Psoas muscle (tissue), 8 donors: Measurements from ENCODE around the gene MIOS. TPM values are rescaled to one million over a fixed set of nuclear protein-coding genes. Genes with fewer than 3 reads are reported as not detected.
"Not testable (repeated sequence)": the region's sequence is repeated elsewhere in the genome, so short reads cannot be mapped to it uniquely, and the experiment has no call there.

Experiments used
- ATAC-seq, 4 donors: fragments of 200-7000 bp; cut with Tn5 transposase; one replicate each; pipeline ENCODE4 v1.9.1; 2020; ENCODE audit warnings: moderate library complexity in 3 of 4, mild to moderate bottlenecking in 2 of 4
- DNase-seq, 2 donors: peaks; one replicate each; pipeline ENCODE4 v3.0.0-alpha.2; 2020
- H3K27ac ChIP-seq: fragments of 200-600 bp; one replicate; pipeline ENCODE4 v1.8.0; 2022
- H3K27me3 ChIP-seq, 3 donors: fragments of 200-600 bp in 1 of 3; one replicate each; pipeline versions ENCODE4 v1.6.1 to v1.8.0; 2013 to 2022; ENCODE audit warnings: low read length in 2 of 3, mild to moderate bottlenecking in 2 of 3, moderate library complexity in 1 of 3; ENCODE audit not compliant: insufficient read depth in 3 of 3
- H3K36me3 ChIP-seq, 2 donors: fragments of 200-600 bp in 1 of 2; one replicate each; pipeline versions ENCODE4 v1.6.1 to v1.8.0; 2013 to 2022; ENCODE audit warnings: low read depth in 1 of 2, mild to moderate bottlenecking in 1 of 2, moderate library complexity in 1 of 2; ENCODE audit not compliant: insufficient read depth in 1 of 2
- H3K4me1 ChIP-seq: fragments of 200-600 bp; one replicate; pipeline ENCODE4 v1.8.0; 2022
- H3K4me3 ChIP-seq: fragments of 200-600 bp; one replicate; pipeline ENCODE4 v1.8.0; 2022; ENCODE audit warnings: mild to moderate bottlenecking
- H3K9me3 ChIP-seq: fragments of 200-600 bp; one replicate; pipeline ENCODE4 v1.8.0; 2022
- CTCF ChIP-seq: fragments of 200-600 bp; IDR thresholded peaks from one replicate; pipeline ENCODE4 v1.8.0; 2022; ENCODE audit warnings: antibody characterized with exemption
- WGBS, 3 donors: extraction: QIAGEN DNeasy Blood & Tissue Kit; methylation state at CpG; one replicate each; pipeline versions ENCODE4 v1.1.6 to v1.1.7; 2013; 5-methylcytosine and 5-hydroxymethylcytosine counted together
- intact Hi-C, 2 donors: fragments of 100-400 bp; cut with DNase I; formaldehyde crosslinking; loops; one replicate each; pipeline versions ENCODE4 v1.11.0 to v1.14.2; 2022
- polyA plus RNA-seq, 3 donors: library from polyadenylated mRNA; stranded (reverse); fragments of 200-250 nt; gene quantifications; one replicate each; pipeline ENCODE4 v1.2.3, GENCODE V29; 2013
- total RNA-seq, 4 donors: library from RNA; stranded (reverse); fragmentation: NEBNext Ultra II Directional in 2 of 4; extraction: Animal tissue kit (Norgen Biotek cat#: 25700) in 2 of 4; gene quantifications; one replicate each; pipeline versions ENCODE4 v1.2.1 to v1.2.4, GENCODE V29; 2021 to 2023
- donor health status: healthy with polysubstance abuse.
- donor health status: DM: no; HTN: no; CAD: no; lungs with moderate emphysema.
- donor health status: Bipolar disorder and iron deficiency.
- donor health status: healthy.
- donor health status: DM: yes; HTN: yes; CAD: no.
- donor health status: DM: no; HTN: no; CAD: no.
- donor health status: DM: no; HTN: no; CAD: no.
- donor health status: DM: yes; HTN: yes; CAD: no.

MIOS gene
- total and polyA plus RNA-seq, 7 donors: 65.2 to 219 (median 76.3) TPM

GRCh38 chr7:7653593-7654187, 87.0 kb downstream of the MIOS start:
- ATAC-seq (peak in 1 of 4 donors; percentile 21), DNase-seq (no peak)
- Histone ChIP-seq H3K4me1 (peaks cover 3% of the 10 kb centered on the region), H3K4me3 (no peak overlapping the region), H3K27me3 (no peaks in the 10 kb centered on the region), H3K9me3 (peaks cover 5% of the 10 kb centered on the region), H3K27ac (no peak overlapping the region), H3K36me3 (no peaks in the 10 kb centered on the region)
- TF ChIP-seq CTCF: peak; percentile 34
- WGBS, 3 donors: 63 to 73% (median 69%) methylated on average over 3 of the region's 3 CpGs
- intact Hi-C loops: no loop called here

DNA sequence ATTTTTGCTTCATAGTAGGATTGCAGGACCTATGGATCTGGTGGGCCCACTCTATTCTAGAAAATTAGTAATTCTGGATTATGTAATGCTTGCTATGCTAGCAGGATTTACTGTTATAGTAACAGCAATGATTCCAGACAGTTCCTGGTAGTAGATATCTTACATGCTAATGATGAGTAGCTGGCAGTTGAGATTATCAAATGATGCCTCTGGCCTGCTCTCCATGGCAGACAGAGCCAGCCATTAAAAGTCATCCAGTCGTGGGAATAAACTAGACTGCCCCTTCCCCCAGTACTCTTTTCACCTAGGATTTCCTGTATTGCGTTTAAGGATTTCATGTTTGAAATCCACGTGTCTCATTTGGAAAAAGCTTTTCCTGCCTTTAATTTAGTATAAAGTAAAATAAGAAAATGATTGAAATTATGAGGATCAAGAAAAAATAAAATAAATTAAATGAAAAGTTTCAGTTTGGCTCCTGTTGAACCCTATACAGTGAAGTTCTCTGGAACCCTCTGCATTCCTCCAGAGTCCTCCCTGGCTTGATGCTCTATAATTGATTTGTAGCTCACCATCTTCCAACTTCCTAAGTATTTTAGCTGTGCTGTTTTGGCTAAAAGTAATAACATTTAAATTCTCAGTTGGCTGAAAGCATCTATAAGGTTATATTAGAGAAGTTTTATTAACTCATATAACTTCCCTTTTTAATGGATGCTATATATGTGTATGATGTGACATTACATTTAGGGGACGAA, 88.5 kb downstream of the MIOS start:
- DNase-seq: no peak
- no peaks in the 10 kb centered on the region for H3K27me3 ChIP-seq
- peak in 3 of 4 donors; percentile 37 to 71 (median 59) for ATAC-seq
- intact Hi-C loops: no loop called here
- H3K9me3 ChIP-seq: peaks cover 9% of the 10 kb centered on the region
- H3K27ac ChIP-seq: no peak overlapping the region
- 55 to 58% (median 57%) methylated on average over 4 of the region's 4 CpGs for WGBS, 3 donors
- TF ChIP-seq CTCF: no peak
- no peaks in the 10 kb centered on the region for H3K36me3 ChIP-seq
- peaks cover 3% of the 10 kb centered on the region for H3K4me1 ChIP-seq
- no peak overlapping the region for H3K4me3 ChIP-seq

- DNase-seq, H3K36me3 ChIP-seq, H3K9me3 ChIP-seq, H3K27ac ChIP-seq, ATAC-seq, H3K4me1 ChIP-seq, intact Hi-C loops, H3K4me3 ChIP-seq, H3K27me3 ChIP-seq: not testable (repeated sequence)
- 97 to 100% (median 98%) methylated on average over 3 of the region's 3 CpGs for WGBS, 3 donors
Measured at GRCh38 chr7:7656459-7656858, 89.8 kb downstream of the MIOS start.

Other genes with a start within 250 kb of the MIOS start
- 1 to 10 TPM; 1.9 to 6.3 (median 3.0) TPM for gene COL28A1, start 31.0 kb upstream of the MIOS start, total RNA-seq
- 1 to 10 TPM in 2 of 3 donors, under 1 TPM in 1; 0.29 to 1.7 (median 1.7) TPM for gene COL28A1, start 31.0 kb upstream of the MIOS start, polyA plus RNA-seq
- 10 to 100 TPM; 10.1 to 18.3 (median 14.1) TPM for gene UMAD1, start 73.9 kb downstream of the MIOS start, total RNA-seq
- gene UMAD1, start 73.9 kb downstream of the MIOS start, polyA plus RNA-seq: 10 to 100 TPM in 1 of 3 donors, 1 to 10 TPM in 2; 6.2 to 19.1 (median 9.4) TPM
- 10 to 100 TPM; 13.1 to 18.9 (median 14.5) TPM for gene RPA3, start 151.7 kb downstream of the MIOS start, total RNA-seq
- 10 to 100 TPM; 10.8 to 24.8 (median 13.3) TPM for gene RPA3, start 151.7 kb downstream of the MIOS start, polyA plus RNA-seq